NCI-H2227 treated with DMSO at 0.1 percent for 48 hours (cell line): ENCODE data around the gene PCGF3.
"Not testable (repeated sequence)": the region's sequence is repeated elsewhere in the genome, so short reads cannot be mapped to it uniquely, and the experiment has no call there.

Source experiments
- DNase-seq: peaks from one replicate; lab custom pipeline; 2025; lab: John Stamatoyannopoulos, UW

The PCGF3 gene

DNA sequence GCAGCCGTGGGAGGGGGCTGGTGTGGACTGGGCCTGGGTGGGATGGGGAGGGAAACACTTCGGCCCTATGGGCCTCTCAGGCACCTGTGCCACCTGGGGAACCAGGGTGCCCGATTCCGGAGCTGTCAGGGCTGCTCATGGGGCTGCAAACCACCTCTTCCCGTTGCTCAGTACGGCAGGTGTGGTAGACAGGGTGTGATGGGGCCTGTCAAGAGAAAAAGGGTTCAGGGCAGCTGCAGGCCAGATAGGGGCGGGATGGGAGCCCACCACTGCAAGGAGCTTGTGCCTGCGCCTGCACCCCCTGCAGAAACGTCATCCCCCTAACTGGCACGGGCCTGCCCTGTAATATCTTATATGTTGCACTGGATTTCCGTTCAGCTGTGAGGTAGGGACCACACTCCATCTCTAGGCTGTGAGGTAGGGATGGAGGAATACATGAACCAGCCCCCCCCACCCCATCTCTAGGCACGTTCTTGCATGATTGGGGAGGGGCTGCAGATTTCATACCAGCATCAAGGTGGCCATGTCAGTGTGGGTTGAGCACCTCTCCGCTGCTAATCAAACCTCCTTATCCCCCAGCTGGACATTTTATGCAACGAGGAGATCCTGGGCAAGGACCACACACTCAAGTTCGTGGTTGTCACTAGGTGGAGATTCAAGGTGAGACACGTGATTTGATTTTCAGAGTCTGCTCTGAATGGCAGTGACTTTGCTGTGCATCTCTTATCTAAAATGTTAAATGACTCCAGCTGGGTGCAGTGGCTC is 59.0 kb downstream of the PCGF3 start:
- no peak for DNase-seq

DNA sequence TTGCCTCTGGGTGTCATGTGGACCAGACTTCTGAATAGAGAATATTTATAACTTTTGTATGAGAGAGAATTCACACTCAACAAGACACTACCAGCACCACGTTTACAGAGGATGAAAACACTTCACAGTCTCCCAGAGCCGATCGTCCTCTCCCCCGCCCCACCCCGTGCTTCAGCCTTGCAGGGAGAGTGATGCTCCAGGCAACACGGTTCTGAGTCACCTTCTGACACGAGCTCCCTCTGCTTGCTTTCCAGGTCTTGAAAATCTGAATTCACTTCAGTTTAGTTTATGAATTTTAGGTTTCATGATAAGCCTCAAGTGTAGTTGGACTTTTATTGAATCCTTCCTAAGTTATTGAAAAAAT is 60.5 kb downstream of the PCGF3 start:
- DNase-seq: no peak

DNA sequence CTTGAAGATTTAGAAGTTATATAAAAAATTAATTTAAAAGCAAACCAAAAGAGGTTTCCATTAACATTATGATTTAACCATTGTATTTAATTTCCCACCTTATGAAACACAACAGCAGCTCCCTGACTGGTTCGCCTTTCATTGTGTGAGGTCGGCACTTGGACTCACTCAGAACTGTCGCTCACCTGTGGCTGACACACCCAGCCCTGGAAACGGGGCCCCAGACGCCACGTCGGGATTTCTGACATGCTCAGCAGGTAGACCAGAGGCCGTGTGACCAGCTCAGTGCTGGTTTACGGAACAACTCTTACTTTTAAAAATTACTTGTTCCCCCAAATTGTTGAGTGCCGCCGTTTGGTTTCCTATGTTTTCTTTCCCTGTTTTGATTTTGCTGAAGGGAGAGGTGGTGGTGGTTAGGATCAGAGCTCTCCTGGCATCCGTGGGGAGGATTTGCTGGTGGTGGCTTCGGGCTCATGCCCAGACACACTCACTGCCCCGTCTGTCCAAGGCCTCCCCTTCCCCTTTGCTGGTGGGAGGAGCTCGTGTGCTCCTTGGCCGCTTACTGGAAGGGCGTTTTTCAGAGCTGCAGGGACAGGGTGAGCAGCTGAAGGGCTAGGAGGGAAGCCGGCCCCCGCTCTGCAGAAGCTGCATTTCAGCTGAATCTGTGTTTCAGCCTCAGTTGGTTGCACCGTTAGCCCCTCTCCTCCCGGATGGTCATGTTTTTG is 61.1 kb downstream of the PCGF3 start:
- DNase-seq: no peak

DNA sequence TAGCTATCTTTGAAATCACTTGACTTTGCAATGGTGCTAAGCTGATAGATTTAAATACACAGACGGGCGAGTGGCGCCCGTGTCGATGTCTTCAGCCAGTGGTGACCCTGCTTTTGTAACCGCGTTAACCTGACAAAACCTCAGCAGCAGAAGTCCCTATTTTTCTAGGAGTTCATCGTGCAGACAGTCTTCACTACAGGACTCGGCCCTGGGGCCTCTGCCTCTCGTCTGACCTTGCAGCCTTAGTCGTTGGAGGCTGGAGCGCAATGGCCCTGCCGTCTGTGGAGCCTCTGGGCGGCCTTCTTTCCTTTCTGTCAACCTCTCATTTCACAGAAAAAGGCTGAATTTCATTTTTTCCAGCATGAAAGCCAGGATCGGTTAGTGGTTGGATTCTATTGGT is 62.4 kb downstream of the PCGF3 start:
- no peak for DNase-seq

DNA sequence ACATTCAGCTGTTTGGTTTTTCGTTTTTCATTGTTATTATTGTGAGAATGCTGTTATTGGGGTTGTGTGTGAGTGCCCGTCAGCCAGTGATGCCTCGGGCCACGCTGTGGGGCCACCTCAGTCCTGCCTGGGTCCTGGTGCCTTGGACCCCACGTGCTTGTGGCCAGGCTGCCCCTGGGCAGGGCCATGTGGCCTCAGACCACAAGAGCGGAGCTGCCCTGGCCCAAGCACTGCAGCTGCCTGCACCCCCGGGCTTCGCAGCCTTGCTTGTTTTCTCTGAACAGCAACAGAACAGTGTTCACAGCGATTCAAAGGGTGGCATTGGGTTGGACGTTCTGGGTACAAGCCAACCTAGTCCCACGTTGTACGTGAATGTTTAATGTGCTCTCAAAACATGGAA is 63.4 kb downstream of the PCGF3 start:
- DNase-seq: no peak

DNA sequence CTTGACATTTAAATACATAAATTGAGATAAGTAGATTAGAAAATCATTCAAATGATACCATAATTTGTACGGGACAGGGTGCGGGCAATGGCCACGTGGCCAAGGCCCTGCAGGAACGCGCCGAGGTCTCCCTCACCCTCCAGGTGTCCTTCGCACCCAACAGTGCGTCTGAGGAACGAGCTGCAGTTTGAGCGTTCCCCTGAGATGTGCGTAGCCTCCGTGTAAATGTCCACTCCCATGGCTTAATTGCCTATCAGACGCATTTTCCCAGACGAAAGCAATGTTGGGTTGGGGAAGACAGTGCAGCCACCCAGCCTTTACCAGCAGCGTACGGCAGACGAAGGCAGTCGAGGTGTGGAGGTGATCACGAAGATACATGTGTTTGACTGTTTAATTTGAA is 63.9 kb downstream of the PCGF3 start:
- no peak for DNase-seq

DNA sequence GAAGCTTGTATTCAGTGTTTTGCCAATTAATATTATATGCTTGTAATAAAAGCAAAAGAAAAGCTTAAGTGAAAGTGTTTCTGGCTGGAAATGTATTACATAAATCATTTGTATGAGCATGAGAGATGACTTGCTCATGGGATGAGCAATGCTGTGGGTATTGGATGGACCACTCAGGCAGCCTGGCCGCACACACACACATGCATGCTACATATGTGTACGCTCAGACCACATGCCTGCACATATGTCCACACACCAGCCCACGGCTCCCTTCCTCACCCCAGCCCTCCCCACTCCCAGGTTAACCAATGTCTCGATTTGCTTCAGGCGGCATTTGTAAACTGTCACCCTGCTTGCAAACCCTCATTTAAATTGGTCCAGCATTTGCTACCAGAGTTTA is 64.4 kb downstream of the PCGF3 start:
- no peak for DNase-seq

DNA sequence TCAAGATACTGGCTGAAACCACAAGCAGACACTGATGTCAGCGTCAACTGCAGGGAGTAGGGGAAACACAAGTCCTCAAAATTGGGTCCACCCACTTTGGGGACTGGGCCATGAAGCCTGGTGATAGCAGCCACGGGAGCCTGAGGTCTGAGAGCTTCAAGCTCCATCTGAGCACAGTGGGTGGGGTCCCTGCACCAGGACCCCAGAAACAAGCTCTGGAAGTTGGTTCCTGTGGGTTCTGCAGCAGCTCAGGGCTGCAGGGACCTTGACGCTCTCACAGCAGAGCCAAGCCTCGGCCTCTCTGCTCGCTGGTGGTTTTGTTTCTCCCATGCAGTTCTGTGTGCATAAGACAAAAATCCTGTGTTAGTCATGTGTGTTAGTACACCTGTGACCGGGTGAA is 65.8 kb downstream of the PCGF3 start:
- DNase-seq: no peak

DNA sequence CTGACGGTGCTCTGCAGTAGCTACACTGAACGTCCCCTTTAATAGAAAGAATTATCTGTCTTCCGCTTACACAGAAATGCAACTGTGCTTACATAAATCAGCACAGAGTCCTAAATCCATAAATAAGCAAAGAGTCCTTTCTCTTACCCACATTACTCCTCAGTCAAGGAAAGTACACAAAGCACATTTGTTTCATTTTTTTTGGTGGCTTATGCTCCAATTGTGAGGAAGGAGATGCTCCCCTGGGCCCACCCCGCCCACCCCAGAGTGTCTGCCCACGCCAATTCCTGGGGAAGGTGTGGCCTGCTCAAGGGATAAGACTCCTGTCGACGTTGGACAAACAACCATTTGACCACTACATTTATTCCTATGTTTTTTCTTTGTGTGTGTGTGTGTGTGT is 66.5 kb downstream of the PCGF3 start:
- no peak for DNase-seq

DNA sequence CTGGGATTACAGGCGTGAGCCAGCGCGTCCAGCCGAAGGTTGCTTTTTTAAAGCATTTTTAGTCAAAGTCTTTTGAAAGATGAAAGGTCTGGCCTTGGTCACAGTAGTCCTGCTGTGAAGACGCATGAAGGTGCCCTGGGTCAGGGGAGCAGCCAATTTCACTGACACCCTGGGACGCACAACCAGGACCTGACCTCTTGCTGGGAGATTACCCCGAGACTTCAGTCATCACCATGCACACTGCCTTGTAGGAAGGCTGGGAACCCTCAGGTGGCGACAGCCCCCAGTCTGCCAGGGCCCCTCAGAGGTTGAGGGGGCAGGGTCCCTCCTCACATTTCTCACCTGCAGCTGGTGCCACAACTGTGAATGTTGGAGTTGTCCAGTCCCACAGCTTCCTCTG is 67.1 kb downstream of the PCGF3 start:
- no peak for DNase-seq

DNA sequence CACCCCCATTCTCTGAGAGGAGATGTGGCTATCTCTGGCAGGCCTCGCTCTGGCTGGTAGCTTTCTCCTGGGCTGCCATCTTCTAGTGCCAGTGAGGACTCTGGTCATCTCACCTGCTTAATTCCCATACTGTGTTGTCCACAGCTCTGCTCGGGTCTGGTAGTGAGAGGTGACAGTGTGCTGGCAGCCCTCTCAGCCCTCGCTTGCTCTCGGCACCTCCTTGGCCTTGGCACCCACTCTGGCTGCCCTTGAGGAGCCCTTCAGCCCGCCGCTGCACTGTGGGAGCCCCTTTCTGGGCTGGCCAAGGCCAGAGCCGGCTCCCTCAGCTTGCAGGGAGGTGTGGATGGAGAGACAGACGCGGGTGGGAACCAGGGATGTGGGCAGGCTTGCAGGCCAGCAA is 67.6 kb downstream of the PCGF3 start:
- DNase-seq: no peak

DNA sequence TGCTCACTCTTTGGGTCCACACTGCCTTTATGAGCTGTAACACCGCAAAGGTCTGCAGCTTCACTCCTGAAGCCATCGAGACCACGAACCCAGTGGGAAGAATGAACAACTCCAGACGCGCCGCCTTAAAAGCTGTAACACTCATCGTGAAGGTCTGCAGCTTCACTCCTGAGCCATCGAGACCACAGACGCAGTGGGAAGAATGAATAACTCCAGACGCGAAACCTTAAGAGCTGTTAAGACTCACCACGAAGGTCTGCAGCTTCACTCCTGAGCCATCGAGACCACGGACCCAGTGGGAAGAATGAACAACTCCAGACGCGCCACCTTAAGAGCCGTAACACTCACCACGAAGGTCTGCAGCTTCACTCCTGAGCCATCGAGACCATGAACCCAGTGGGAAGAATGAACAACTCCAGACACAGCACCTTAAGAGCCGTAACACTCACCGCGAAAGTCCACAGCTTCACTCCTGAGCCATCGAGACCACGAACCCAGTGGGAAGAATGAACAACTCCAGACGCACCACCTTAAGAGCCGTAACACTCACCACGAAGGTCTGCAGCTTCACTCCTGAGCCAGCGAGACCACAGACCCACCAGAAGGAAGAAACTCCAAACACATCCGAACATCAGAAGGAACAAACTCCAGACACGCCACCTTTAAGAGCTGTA is 68.9 kb downstream of the PCGF3 start:
- not testable (repeated sequence) for DNase-seq

DNA sequence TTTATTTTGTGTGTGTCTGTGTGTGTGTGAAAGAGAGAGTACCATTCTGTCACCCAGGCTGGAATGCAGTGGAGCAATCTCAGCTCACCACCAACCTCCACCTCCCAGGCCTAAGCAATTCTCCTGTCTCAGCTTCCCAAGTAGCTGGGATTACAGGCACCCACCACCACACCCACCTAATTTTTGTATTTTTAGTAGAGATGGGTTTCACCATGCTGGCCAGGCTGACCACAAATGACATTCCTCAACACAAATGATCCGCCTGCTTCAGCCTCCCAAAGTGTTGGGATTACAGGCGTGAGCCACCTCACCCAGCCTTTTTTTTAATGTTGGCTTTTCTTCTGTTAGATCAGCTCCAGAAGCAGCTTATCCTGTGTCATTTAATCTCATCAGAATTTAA is 69.9 kb downstream of the PCGF3 start:
- not testable (repeated sequence) for DNase-seq

DNA sequence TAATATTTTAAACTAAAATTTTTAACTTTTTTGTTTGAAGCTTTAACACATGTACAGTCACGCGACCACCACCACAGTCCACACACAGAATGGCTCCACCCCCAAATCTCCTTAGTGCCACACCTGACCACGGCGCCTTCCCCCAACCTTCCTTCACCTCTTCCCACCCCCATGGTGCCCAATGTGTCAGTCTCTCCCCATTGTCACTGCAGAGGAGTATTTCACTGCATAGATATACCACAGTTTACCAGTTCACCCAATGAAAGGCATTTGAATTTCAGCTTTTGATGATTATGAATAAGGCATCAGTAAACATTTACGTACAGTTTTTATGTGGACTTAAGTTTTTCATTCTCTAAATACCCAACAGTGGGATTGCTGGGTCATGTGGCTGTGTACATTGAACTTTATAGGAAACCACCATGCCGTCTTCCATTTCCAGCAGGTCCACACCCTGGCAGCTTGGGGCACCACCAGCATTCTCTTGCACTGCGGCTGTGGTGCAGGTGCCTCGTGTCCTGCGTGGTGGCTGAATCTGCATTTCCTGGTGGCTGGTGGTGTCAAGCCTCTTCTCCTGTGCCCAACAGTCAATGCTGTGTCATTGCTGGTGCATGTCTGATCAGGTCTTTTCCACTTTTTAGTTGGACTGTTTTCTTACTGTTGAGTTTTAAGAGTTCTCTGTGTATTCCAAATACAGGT is 71.3 kb downstream of the PCGF3 start:
- no peak for DNase-seq

DNA sequence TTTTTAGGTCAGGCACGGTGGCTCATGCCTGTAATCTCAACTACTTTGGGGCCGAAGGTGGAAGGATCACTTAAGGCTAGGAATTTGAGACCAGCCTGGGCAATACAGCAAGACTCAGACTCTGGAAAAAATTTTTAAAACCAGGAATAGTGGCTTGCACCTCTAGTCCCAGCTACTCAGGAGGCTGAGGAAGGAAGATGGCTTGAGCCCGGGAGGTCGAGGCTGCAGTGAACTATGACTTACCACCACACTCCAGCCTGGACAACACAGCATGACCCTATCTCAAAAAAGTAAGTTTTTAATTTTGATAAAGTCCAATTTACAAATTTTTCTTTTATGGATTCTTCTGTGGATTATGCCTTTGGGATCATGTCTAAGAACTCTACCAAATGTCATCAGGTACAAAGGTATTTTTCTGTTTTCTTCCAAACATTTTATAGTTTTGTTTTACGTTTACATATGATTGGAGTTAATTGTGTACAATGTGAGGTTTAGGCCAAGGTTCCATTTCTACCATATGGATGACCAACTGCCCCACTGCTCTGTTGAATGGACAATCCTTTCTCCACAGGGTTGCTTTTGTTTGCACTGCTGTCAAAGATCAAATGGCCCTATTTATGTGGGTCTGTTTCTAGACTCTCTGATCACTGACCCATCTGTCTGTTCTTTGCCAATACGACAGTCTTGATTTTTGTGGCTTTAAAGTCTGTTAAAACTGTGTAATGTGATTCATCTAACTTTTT is 72.1 kb downstream of the PCGF3 start:
- no peak for DNase-seq

DNA sequence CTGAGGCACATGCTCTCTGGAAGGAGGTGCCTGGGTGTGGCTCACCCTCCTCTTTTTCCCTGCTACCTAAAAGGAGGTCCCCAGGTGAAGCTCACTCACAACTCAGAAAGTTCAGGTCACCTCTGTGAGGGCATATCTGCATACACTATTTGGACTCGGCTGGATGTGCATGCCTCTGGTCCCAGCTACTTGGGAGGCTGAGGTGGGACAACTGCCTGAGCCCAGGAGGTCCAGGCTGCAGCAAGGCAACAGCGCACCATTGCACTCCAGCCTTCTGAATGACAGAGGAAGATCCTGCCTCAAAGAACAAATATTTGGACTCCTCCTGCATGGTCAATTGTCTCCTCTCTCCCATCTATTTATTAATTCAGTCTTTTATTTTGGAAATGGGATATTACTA is 73.9 kb downstream of the PCGF3 start:
- DNase-seq: no peak

DNA sequence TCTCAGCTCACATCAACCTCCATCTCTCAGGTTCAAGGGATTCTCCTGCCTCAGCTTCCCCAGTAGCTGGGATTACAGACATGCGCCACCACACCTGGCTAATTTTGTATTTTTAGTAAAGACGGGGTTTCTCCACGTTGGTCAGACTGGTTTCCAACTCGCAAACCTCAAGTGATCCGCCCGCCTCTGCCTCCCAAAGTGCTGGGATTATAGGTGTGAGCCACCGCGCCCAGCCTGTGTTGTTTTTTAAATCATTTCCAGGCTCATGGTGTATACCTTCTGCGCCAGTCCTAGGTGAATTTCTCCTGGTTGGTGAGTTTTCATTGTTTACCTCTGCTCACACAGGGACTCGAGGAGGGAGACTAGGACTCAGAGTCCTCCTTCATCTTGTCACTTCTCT is 74.6 kb downstream of the PCGF3 start:
- not testable (repeated sequence) for DNase-seq

DNA sequence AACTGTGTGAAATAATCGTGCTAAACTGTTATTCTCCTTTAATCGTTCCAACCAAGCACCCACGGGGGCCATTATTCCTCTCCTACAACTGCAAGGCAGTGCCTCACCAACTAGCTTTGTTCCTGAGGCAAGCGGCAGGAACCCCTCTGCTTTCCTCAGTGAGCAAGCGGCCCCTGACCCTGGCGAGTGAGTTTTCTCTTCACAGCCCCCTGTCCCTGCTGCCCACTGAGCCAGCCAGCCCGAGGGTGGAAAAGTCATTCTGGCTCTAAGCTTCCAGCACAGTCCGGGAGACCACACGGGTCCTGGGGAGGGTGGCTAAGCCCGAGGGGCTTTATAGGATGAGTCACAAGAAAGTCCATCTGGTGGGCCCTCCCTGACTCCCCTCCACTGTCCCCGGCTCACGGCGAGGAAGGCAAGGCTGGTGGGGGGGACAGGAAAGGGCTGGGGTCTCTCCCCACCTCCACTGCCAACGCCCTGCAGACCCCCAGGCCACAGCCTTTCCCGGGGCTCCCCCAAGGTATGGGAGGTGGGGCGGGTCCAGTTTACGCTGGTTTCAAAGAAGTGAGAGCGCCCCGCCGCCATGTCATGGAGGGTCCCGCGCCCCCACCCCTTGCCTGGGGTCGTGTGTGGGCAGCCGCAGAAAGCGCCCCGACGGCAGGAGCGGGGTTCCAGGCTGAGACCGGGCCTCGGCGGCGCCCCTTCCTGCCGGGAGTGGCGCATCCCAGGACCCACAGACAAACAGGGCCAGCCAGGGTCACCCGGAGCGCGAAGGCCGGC is 75.3 kb downstream of the PCGF3 start:
- DNase-seq: no peak

DNA sequence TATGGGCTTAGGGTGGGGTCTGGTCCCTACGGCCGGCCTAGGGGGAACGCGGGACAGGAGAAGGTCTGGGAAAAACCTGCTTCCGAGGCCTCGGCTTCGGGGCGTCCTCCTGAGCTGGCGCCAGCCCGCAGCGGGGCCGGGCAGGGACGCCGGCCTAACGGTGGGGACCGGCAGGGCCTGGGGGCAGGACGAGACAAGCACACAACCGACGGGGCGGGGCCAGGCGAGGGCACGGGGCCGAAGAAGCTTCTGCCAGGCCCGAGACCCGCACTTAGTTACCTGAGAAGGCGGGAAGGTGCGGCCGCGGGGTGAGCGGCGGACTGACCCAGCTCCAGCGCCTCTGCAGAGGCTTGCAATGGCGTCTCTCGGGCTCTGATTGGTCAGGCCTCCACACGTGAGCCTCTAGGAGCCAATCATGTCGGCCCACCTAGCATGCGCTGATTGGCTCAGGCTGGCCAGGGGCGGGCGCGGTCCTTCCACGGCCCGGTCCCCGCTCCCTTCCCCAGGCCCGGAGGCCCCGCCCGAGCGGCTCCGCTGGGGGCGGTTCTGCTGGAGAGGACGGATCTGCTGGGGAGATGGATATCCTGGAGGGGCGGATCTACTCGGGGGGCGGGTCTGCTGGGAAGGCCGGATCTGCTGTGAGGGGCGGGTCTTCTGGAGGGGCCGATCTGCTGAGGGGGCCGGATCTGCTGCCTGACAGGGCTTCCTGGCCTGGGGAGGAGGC is 76.0 kb downstream of the PCGF3 start:
- DNase-seq: peak; percentile 92
